Mesodermal cell (in vitro differentiated cells): ENCODE data around the gene DAZAP2.
"Not testable (repeated sequence)": the region's sequence is repeated elsewhere in the genome, so short reads cannot be mapped to it uniquely, and the experiment has no call there.

Source experiments
- H3K27ac ChIP-seq: 2 replicates; pipeline ENCODE4 v1.7.0; 2013; ENCODE audit warnings: mild to moderate bottlenecking, low read depth, low read length, moderate library complexity; ENCODE audit not compliant: severe bottlenecking
- H3K36me3 ChIP-seq: 2 replicates; pipeline ENCODE4 v1.7.1; 2013; ENCODE audit warnings: mild to moderate bottlenecking, low read length, moderate library complexity; ENCODE audit not compliant: control insufficient read depth, insufficient read depth
- H3K4me1 ChIP-seq: one replicate; pipeline ENCODE4 v1.7.1; 2013; ENCODE audit warnings: mild to moderate bottlenecking, low read length; ENCODE audit not compliant: insufficient read depth, control insufficient read depth, poor library complexity, severe bottlenecking
- H3K4me3 ChIP-seq: 2 replicates; pipeline ENCODE4 v1.7.0; 2013; ENCODE audit warnings: low read length, control low read depth, mild to moderate bottlenecking; ENCODE audit not compliant: insufficient read depth, poor library complexity, severe bottlenecking; ENCODE audit errors: extremely low read depth
- H3K9me3 ChIP-seq: 2 replicates; pipeline ENCODE4 v1.7.1; 2013; ENCODE audit warnings: mild to moderate bottlenecking, low read length, moderate library complexity; ENCODE audit not compliant: control insufficient read depth
- WGBS, 2 experiments: methylation state at CpG; one replicate each; pipeline ENCODE4 v1.1.5; 2013; ENCODE audit warnings: missing lambda C conversion rate in 2 of 2; ENCODE audit not compliant: insufficient coverage in 2 of 2; 5-methylcytosine and 5-hydroxymethylcytosine counted together

Gene DAZAP2

GRCh38 chr12:51270951-51271518 lies 32.4 kb downstream of the DAZAP2 start:
- H3K4me1 ChIP-seq = peaks cover 3% of the 10 kb centered on the region
- peak overlapping the region; percentile 70 for H3K4me3 ChIP-seq
- WGBS, 2 experiments = 63 to 71% methylated on average over 5 to 7 of the region's 9 CpGs
- H3K36me3 ChIP-seq = no peaks in the 10 kb centered on the region
- no peak overlapping the region for H3K27ac ChIP-seq
- H3K9me3 ChIP-seq = no peaks in the 10 kb centered on the region

- H3K9me3 ChIP-seq, H3K4me1 ChIP-seq, H3K36me3 ChIP-seq, H3K4me3 ChIP-seq, H3K27ac ChIP-seq: not testable (repeated sequence)
- WGBS, 2 experiments = 96 to 100% methylated on average over 2 to 5 of the region's 7 CpGs
These were observed 34.2 kb downstream of the DAZAP2 start for GRCh38 chr12:51272810-51273209.

GRCh38 chr12:51275088-51275487 lies 36.5 kb downstream of the DAZAP2 start:
- 100% methylated on average over 1 of the region's 1 CpG for WGBS, 2 experiments
- peaks cover 3% of the 10 kb centered on the region for H3K4me1 ChIP-seq
- no peak overlapping the region for H3K4me3 ChIP-seq
- H3K27ac ChIP-seq = no peak overlapping the region
- H3K36me3 ChIP-seq = no peaks in the 10 kb centered on the region
- H3K9me3 ChIP-seq = no peaks in the 10 kb centered on the region

- no peaks in the 10 kb centered on the region for H3K9me3 ChIP-seq
- no peak overlapping the region for H3K27ac ChIP-seq
- H3K4me1 ChIP-seq = no peaks in the 10 kb centered on the region
- H3K36me3 ChIP-seq = no peaks in the 10 kb centered on the region
- WGBS, 2 experiments = 84 to 85% methylated on average over 3 to 4 of the region's 4 CpGs
- H3K4me3 ChIP-seq = no peak overlapping the region
These were observed 42.7 kb downstream of the DAZAP2 start for GRCh38 chr12:51281202-51281924.

GRCh38 chr12:51285843-51286242 lies 47.2 kb downstream of the DAZAP2 start:
- no peak overlapping the region for H3K27ac ChIP-seq
- no peak overlapping the region for H3K4me3 ChIP-seq
- H3K4me1 ChIP-seq = no peaks in the 10 kb centered on the region
- H3K9me3 ChIP-seq = no peaks in the 10 kb centered on the region
- WGBS, 2 experiments = no CpG with 5 or more reads among the region's 1 CpG
- H3K36me3 ChIP-seq = no peaks in the 10 kb centered on the region

GRCh38 chr12:51291603-51292513 lies 53.2 kb downstream of the DAZAP2 start:
- not testable (repeated sequence) for H3K4me1 ChIP-seq, H3K9me3 ChIP-seq, H3K36me3 ChIP-seq, H3K27ac ChIP-seq, H3K4me3 ChIP-seq
- 92 to 96% methylated on average over 4 to 6 of the region's 9 CpGs for WGBS, 2 experiments
